OCI-LY3 (cell line): Measurements from ENCODE around the gene AK2.

Experiments used
- H2AFZ ChIP-seq: fragments of 200-600, 300-600 bp; shearing (Covaris generic); 2 replicates; pipeline ENCODE4 v1.6.0; 2014; ENCODE audit warnings: antibody characterized with exemption, low read depth, low read length
- H3K27ac ChIP-seq: fragments of 200-600, 300-600 bp; sonication (generic); 2 replicates; pipeline ENCODE4 v1.5.1; 2014; ENCODE audit warnings: mild to moderate bottlenecking, low read length, moderate library complexity, mixed read lengths
- H3K27me3 ChIP-seq: fragments of 200-600, 300-600 bp; sonication (generic); 2 replicates; pipeline ENCODE4 v1.6.1; 2014; ENCODE audit warnings: low read depth, low read length, mixed read lengths
- H3K36me3 ChIP-seq: fragments of 200-600, 300-600 bp; sonication (generic); replicated peaks from 2 replicates; pipeline ENCODE3; 2014; ENCODE audit warnings: low read depth, low read length, mixed read lengths
- H3K4me1 ChIP-seq: fragments of 300-600, 200-600 bp; sonication (generic); 2 replicates; pipeline ENCODE4 v1.6.1; 2014; ENCODE audit warnings: low read length, mixed read lengths
- H3K4me2 ChIP-seq: fragments of 200-600, 300-600 bp; sonication (generic); 2 replicates; pipeline ENCODE4 v1.6.1; 2014; ENCODE audit warnings: low read length, mixed read lengths
- H3K4me3 ChIP-seq: fragments of 300-600, 200-600 bp; sonication (generic); 2 replicates; pipeline ENCODE4 v1.5.1; 2014; ENCODE audit warnings: antibody characterized with exemption, mild to moderate bottlenecking, low read length, moderate library complexity
- H3K79me2 ChIP-seq: fragments of 300-600, 200-600 bp; shearing (Covaris generic); 2 replicates; pipeline ENCODE4 v1.6.1; 2014; ENCODE audit warnings: mild to moderate bottlenecking, low read length, mixed read lengths
- H3K9ac ChIP-seq: fragments of 300-600, 200-600 bp; shearing (Covaris generic); 2 replicates; pipeline ENCODE4 v1.6.0; 2014; ENCODE audit warnings: mild to moderate bottlenecking, low read length, moderate library complexity
- H3K9me3 ChIP-seq: fragments of 200-600, 300-600 bp; shearing (Covaris generic); 2 replicates; pipeline ENCODE4 v1.6.1; 2014; ENCODE audit warnings: low read length, mixed read lengths; ENCODE audit not compliant: insufficient read depth
- H4K20me1 ChIP-seq: fragments of 200-600, 300-600 bp; sonication (generic); 2 replicates; pipeline ENCODE4 v1.6.1; 2016; ENCODE audit warnings: low read length, mixed read lengths; ENCODE audit not compliant: insufficient read depth
- CTCF ChIP-seq: fragments of 200-600, 300-600 bp; sonication (generic); IDR thresholded peaks from 2 replicates; pipeline ENCODE4 v1.5.1; 2014; ENCODE audit warnings: antibody characterized with exemption, low read length, low read depth
- EZH2phosphoT487 ChIP-seq: fragments of 200-600 bp; shearing (Covaris generic); IDR thresholded peaks from 2 replicates; pipeline ENCODE4 v1.6.1; 2018; ENCODE audit warnings: antibody characterized with exemption, mixed run types, low read depth

The AK2 gene

GRCh38 chr1:33021567-33022431, 14.9 kb downstream of the AK2 start:
- no peak overlapping the region for H3K4me2 ChIP-seq
- no peak overlapping the region for H3K9ac ChIP-seq
- H3K27me3 ChIP-seq = no peaks in the 10 kb centered on the region
- peaks cover 4% of the 10 kb centered on the region; the same call in 1 of the 2 replicates for H3K4me1 ChIP-seq
- H3K27ac ChIP-seq = no peak overlapping the region
- peaks cover 37% of the 10 kb centered on the region for H3K36me3 ChIP-seq
- TF ChIP-seq CTCF = no peak
- TF ChIP-seq EZH2phosphoT487 = no peak
- no peaks in the 10 kb centered on the region for H3K9me3 ChIP-seq
- H3K4me3 ChIP-seq = no peak overlapping the region
- peaks cover 27% of the 10 kb centered on the region for H3K79me2 ChIP-seq
- no peak overlapping the region for H2AFZ ChIP-seq
- peaks cover 8% of the 10 kb centered on the region for H4K20me1 ChIP-seq

DNA sequence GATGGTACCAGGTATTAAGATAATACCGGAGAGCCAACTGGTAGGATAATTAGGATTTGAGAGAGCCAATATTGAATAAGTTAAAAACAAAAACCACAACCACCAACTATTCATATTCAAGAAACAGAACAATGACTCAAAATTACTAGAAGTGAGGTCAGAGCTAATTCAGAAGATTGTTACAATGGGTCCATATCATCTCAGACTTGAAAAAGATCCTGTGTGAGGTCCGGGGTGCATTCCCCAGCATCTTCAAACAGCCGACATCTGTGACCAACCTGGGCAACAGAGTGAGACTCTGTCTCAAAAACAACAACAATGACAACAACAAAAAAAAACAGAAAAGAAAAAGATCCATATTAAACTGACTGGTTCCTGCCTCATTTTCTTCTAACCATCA, 18.6 kb downstream of the AK2 start:
- H3K4me3 ChIP-seq = no peak overlapping the region
- no peak overlapping the region for H3K4me2 ChIP-seq
- no peaks in the 10 kb centered on the region for H3K27me3 ChIP-seq
- no peaks in the 10 kb centered on the region for H3K79me2 ChIP-seq
- no peak overlapping the region for H3K9ac ChIP-seq
- no peaks in the 10 kb centered on the region for H3K4me1 ChIP-seq
- H3K9me3 ChIP-seq = no peaks in the 10 kb centered on the region
- H3K36me3 ChIP-seq = peaks cover 47% of the 10 kb centered on the region
- no peaks in the 10 kb centered on the region for H4K20me1 ChIP-seq
- H2AFZ ChIP-seq = no peak overlapping the region
- TF ChIP-seq EZH2phosphoT487 (no peak), CTCF (no peak)
- no peak overlapping the region for H3K27ac ChIP-seq

DNA sequence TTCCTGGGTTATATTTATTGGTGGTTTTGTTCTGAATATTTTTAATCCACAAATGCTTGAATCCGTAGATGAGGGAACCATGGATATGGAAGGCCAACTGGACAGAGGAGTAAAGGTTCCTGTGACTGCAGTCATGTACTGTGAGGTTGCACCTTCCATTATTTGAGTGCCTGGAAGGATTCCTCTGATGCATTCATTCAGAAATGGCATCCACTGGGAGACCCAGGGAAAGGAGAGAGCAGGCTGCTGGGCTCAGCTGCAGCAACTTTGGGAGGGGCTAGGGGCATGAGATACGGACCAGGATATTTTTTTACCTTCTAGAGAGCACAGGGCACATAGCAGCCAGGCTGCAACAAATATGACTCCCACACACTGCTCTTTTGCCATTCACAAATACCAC, 19.5 kb downstream of the AK2 start:
- TF ChIP-seq CTCF (no peak), EZH2phosphoT487 (no peak)

DNA sequence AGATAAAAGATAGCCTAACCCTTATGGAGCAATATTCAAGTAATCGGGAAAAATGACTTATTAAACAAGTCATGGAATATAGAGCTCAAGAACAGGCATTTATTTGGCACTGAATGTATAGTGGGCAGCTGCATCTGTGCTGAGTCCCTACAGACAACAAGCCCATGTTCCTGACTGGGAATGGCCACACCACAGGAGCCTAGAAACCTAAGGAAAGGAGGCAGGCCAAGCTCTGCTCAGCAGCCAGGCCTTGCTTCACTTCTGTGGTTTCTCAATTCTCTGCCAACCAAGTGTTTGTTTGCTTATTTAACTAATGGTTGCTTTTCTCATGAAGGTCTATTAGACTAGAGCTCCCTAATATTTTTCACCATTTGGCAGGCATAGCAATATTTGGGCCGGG, 21.5 kb downstream of the AK2 start:
- H3K36me3 ChIP-seq = peaks cover 56% of the 10 kb centered on the region
- H3K4me1 ChIP-seq = no peaks in the 10 kb centered on the region
- H3K9ac ChIP-seq = no peak overlapping the region
- no peaks in the 10 kb centered on the region for H3K79me2 ChIP-seq
- no peak overlapping the region for H3K4me3 ChIP-seq
- TF ChIP-seq EZH2phosphoT487 (no peak), CTCF (no peak)
- no peaks in the 10 kb centered on the region for H3K27me3 ChIP-seq
- no peak overlapping the region for H2AFZ ChIP-seq
- no peaks in the 10 kb centered on the region for H3K9me3 ChIP-seq
- no peak overlapping the region for H3K4me2 ChIP-seq
- H3K27ac ChIP-seq = no peak overlapping the region
- H4K20me1 ChIP-seq = no peaks in the 10 kb centered on the region

More for the DNA sequence above, 19.5 kb downstream of the AK2 start:
- Histone ChIP-seq H3K36me3 (peaks cover 48% of the 10 kb centered on the region), H2AFZ (no peak overlapping the region), H3K9me3 (no peaks in the 10 kb centered on the region), H3K4me3 (no peak overlapping the region), H3K79me2 (no peaks in the 10 kb centered on the region), H4K20me1 (no peaks in the 10 kb centered on the region), H3K9ac (no peak overlapping the region), H3K4me2 (no peak overlapping the region), H3K4me1 (no peaks in the 10 kb centered on the region), H3K27ac (no peak overlapping the region), H3K27me3 (no peaks in the 10 kb centered on the region)
